GM12878 (cell line): Measurements from ENCODE around the gene ZYX. TPM values are rescaled to one million over a fixed set of nuclear protein-coding genes. Genes with fewer than 3 reads are reported as not detected.
A peak's percentile ranks its signal among the peaks of the same experiment; 100 is the strongest.

Experiments
- ATAC-seq: fragments of 200-7000 bp; cut with Tn5 transposase; 3 replicates; pipeline ENCODE4 v1.9.1; 2020; ENCODE audit warnings: mild to moderate bottlenecking, moderate library complexity
- BruUV-seq: library from RNA; stranded (reverse); fragments of 400-500 nt; replicated peaks from 2 replicates; lab custom pipeline; 2021; lab: Mats Ljungman, UMichigan
- CTCF ChIA-PET: fragments of 300-600 bp; sonication (Branson Sonifier 250); formaldehyde crosslinking; extraction: SDS; loops from one replicate; lab custom pipeline; 2021; ENCODE audit warnings: inconsistent platforms; lab: Yijun Ruan, JAX
- POLR2A ChIA-PET: fragments of 350-600 bp; formaldehyde crosslinking; extraction: SDS; loops from one replicate; lab custom pipeline; 2021; ENCODE audit warnings: inconsistent platforms; lab: Charles Lee
- RAD21 ChIA-PET: fragments of 300-600 bp; sonication (Branson Sonifier 250); formaldehyde crosslinking; loops from one replicate; lab custom pipeline; 2023; ENCODE audit warnings: antibody characterized with exemption; ENCODE audit not compliant: unreplicated experiment; lab: Charles Lee
- SMC1A ChIA-PET: fragments of 300-600 bp; sonication (Branson Sonifier 250); formaldehyde crosslinking; loops from one replicate; lab custom pipeline; 2023; ENCODE audit not compliant: unreplicated experiment, uncharacterized antibody; lab: Charles Lee
- DNase-seq: peaks from one replicate; pipeline ENCODE4 v3.0.0-alpha.2; 2011; ENCODE audit warnings: low read depth, low spot score
- FAIRE-seq: peaks from 3 replicates; lab custom pipeline; 2011; peaks lifted over from hg19 to GRCh38; lab: Jason Lieb, UNC
- H2AFZ ChIP-seq: 2 replicates; pipeline ENCODE4 v1.6.0; 2011; ENCODE audit warnings: low read depth, low read length, control low read depth; ENCODE audit not compliant: control insufficient read depth
- H3K27ac ChIP-seq: 2 replicates; pipeline ENCODE4 v1.5.1; 2011; ENCODE audit warnings: control low read depth; ENCODE audit not compliant: control insufficient read depth, insufficient read depth
- H3K27me3 ChIP-seq, 2 experiments: replicated peaks in 1 of 2; 2 replicates each; pipeline versions ENCODE4 v1.6.0 to v1.6.1; 2011; ENCODE audit warnings: low read length in 1 of 2; ENCODE audit not compliant: control insufficient read depth in 2 of 2, insufficient read depth in 2 of 2
- H3K36me3 ChIP-seq, 2 experiments: 2 replicates each; pipeline ENCODE4 v1.5.1; 2011; ENCODE audit warnings: low read length in 1 of 2; ENCODE audit not compliant: control insufficient read depth in 2 of 2, insufficient read depth in 2 of 2
- H3K4me1 ChIP-seq: 2 replicates; pipeline ENCODE4 v1.6.1; 2011; ENCODE audit warnings: mild to moderate bottlenecking, low read length, moderate library complexity, mixed read lengths; ENCODE audit not compliant: control insufficient read depth, insufficient read depth
- H3K4me2 ChIP-seq: 2 replicates; pipeline ENCODE4 v1.6.0; 2011; ENCODE audit warnings: control low read depth; ENCODE audit not compliant: control insufficient read depth, insufficient read depth
- H3K4me3 ChIP-seq: fragments of 200-600 bp; sonication (generic); 2 replicates; pipeline ENCODE4 v1.5.1; 2016
- H3K79me2 ChIP-seq: 2 replicates; pipeline ENCODE4 v1.6.0; 2011; ENCODE audit warnings: low read length; ENCODE audit not compliant: control insufficient read depth, insufficient read depth
- H3K9ac ChIP-seq: 2 replicates; pipeline ENCODE4 v1.8.0; 2011; ENCODE audit warnings: low read length, control low read depth, mixed read lengths; ENCODE audit not compliant: control insufficient read depth, insufficient read depth
- H3K9me3 ChIP-seq: replicated peaks from 3 replicates; pipeline ENCODE4 v1.5.1; 2011; ENCODE audit warnings: mild to moderate bottlenecking, low read length; ENCODE audit not compliant: control insufficient read depth, insufficient read depth
- H4K20me1 ChIP-seq: 2 replicates; pipeline ENCODE4 v1.6.0; 2011; ENCODE audit not compliant: control insufficient read depth, insufficient read depth
- FOXK2 ChIP-seq: fragments of 450-650 bp; IDR thresholded peaks from 2 replicates; pipeline ENCODE4 v1.6.1; 2017; ENCODE audit warnings: mild to moderate bottlenecking, moderate library complexity
- SUZ12 ChIP-seq: fragments of 200-600 bp; sonication (generic); IDR thresholded peaks from one replicate; pipeline ENCODE4 v1.6.1; 2018; ENCODE audit warnings: antibody characterized with exemption, mild to moderate bottlenecking; ENCODE audit not compliant: unreplicated experiment
- USF1 ChIP-seq: IDR thresholded peaks from 2 replicates; pipeline ENCODE4 v1.6.1; 2011; ENCODE audit warnings: borderline replicate concordance, low read depth, mild to moderate bottlenecking, moderate library complexity, mixed read lengths, low read length; ENCODE audit not compliant: insufficient read depth; ENCODE audit errors: extremely low read length
- WGBS: methylation state at CpG from one replicate; pipeline ENCODE4 v1.1.6; 2016; ENCODE audit warnings: low lambda C conversion rate; ENCODE audit not compliant: insufficient replicate concordance, insufficient coverage; ENCODE audit errors: missing lambda C conversion rate; 5-methylcytosine and 5-hydroxymethylcytosine counted together
- in situ Hi-C: fragments of 300-500 bp; cut with MboI; formaldehyde crosslinking; loops from 9 replicates; pipeline ENCODE4 v1.14.3; 2018; ENCODE audit warnings: mixed read lengths
- intact Hi-C: fragments of 100-400 bp; cut with micrococcal nuclease; formaldehyde crosslinking; loops from one replicate; pipeline ENCODE4 v1.14.2; 2022; ENCODE audit not compliant: unreplicated experiment
- polyA plus RNA-seq, 11 experiments: library from polyadenylated mRNA; depleted of rRNA in 4 of 11; unstranded in 6 of 11; stranded (reverse) in 5 of 11; fragments of >200 nt; fragmentation: Nextera tagmentation in 4 of 11; fragmentation: Illumina TruSeq in 1 of 11; extraction: Ambion mirVana in 4 of 11; extraction: Trizol in 1 of 11; gene quantifications; 1 replicate in 1 of 11; 2 replicates in 10 of 11; pipeline versions ENCODE4 v1.2.1 to v1.2.3, GENCODE V29; 2011 to 2016; ENCODE audit warnings: inconsistent platforms in 2 of 11, missing spikeins in 2 of 11, low read depth in 1 of 11
- total RNA-seq, 4 experiments: library from RNA; depleted of rRNA in 3 of 4; stranded (reverse); fragments of >200 nt in 3 of 4; fragmentation: Illumina TruSeq in 1 of 4; extraction: Trizol in 1 of 4; gene quantifications; 2 replicates each; pipeline versions ENCODE4 v1.2.1 to v1.2.3, GENCODE V29; 2013 to 2021

The ZYX gene
- total and polyA plus RNA-seq, 10 of the 15 experiments (the other 5 are each of a cell fraction or from before 2014, with no cell fraction given): 2.1 to 100 (median 27.6) TPM

GRCh38 chr7:143363016-143363937 is 17.9 kb upstream of the ZYX start:
- Histone ChIP-seq H3K4me3 (no peak overlapping the region), H3K27ac (no peak overlapping the region), H3K79me2 (no peaks in the 10 kb centered on the region), H4K20me1 (no peaks in the 10 kb centered on the region; the same call in 1 of the 2 replicates), H3K36me3 (no peaks in the 10 kb centered on the region), H3K27me3 (peaks cover 10 to 22% of the 10 kb centered on the region in 2 experiments), H3K4me2 (no peak overlapping the region), H3K4me1 (no peaks in the 10 kb centered on the region), H2AFZ (no peak overlapping the region), H3K9me3 (no peaks in the 10 kb centered on the region; the same call in 2 of the 3 replicates), H3K9ac (no peak overlapping the region)
- ChIA-PET CTCF (interaction anchor here (1.0 kb wide), 1 partner anchor 17 kb away, joined by 5 read pairs; no protein-coding TSS in a partner anchor), SMC1A (interaction anchor here (1.0 kb wide), 1 partner anchor 9 kb away, joined by 3 read pairs; no protein-coding TSS in a partner anchor), RAD21 (no interaction called here), POLR2A (no interaction called here)
- in situ Hi-C loops: no loop called here
- ATAC-seq: no peak
- peak; percentile 98 for TF ChIP-seq SUZ12
- no peak for TF ChIP-seq FOXK2
- BruUV-seq: no TSS peak
- intact Hi-C loops: no loop called here
- no peak for FAIRE-seq
- DNase-seq: no peak
- WGBS: 30% methylated on average over 19 of the region's 19 CpGs

GRCh38 chr7:143367972-143368371 is 13.2 kb upstream of the ZYX start:
- Histone ChIP-seq H3K27ac (no peak overlapping the region), H2AFZ (no peak overlapping the region), H3K9ac (no peak overlapping the region), H3K79me2 (no peaks in the 10 kb centered on the region), H3K4me2 (no peak overlapping the region), H3K9me3 (no peaks in the 10 kb centered on the region), H3K4me3 (no peak overlapping the region), H3K36me3 (no peaks in the 10 kb centered on the region), H4K20me1 (no peaks in the 10 kb centered on the region; the same call in 1 of the 2 replicates), H3K27me3 (peaks cover 7 to 10% of the 10 kb centered on the region in 2 experiments), H3K4me1 (no peaks in the 10 kb centered on the region)
- in situ Hi-C loops (no loop called here), intact Hi-C loops (loop anchor here (5.0 kb wide), 1 partner anchor 41 kb away; no protein-coding TSS in a partner anchor)
- no peak for FAIRE-seq
- SMC1A ChIA-PET: no interaction called here
- CTCF ChIA-PET: interaction anchor here (2.1 to 2.6 kb wide), 2 partner anchors 12 to 128 kb away, joined by 8 to 10 read pairs; no protein-coding TSS in a partner anchor
- no TSS peak for BruUV-seq
- ATAC-seq: no peak
- no peak for DNase-seq
- WGBS: 25% methylated on average over 4 of the region's 4 CpGs
- RAD21 ChIA-PET: no interaction called here
- POLR2A ChIA-PET: no interaction called here
- no peak for TF ChIP-seq USF1
